ENCODE results near the gene IGFL4.

IGFL4 gene

DNA sequence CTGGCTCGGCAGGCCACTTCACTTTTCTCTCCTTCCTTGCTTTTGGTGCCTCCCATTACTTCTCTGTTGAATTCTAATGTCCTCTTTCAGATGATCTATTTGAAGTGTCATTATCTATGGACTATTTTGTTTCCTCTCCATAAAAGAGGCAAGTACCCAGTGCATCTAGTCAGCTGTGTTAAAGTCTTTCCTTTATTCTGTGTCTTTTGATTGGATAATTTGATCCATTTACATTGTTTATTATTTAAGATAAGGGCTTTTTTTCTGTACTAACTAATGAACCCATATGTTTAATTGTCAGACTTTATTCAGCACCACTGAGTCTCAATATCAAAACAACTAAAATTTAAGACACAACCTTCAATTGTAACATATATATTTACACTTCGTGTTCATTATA is 47.3 kb upstream of the IGFL4 start:
- Histone ChIP-seq H3K4me3 (ENCODE audit: low read length) (no peak overlapping the region), H2AFZ (ENCODE audit: low read length) (no peak overlapping the region), H3K4me2 (ENCODE audit: low read depth, low read length) (no peak overlapping the region), H3K9me2 (replicated peaks; ENCODE audit: insufficient read depth, low read length) (no peaks in the 10 kb centered on the region), H3K4me1 (ENCODE audit: low read length) (no peaks in the 10 kb centered on the region), H3K9me3 (replicated peaks; ENCODE audit: insufficient read depth, low read length) (no peaks in the 10 kb centered on the region), H3K27me3 (replicated peaks; ENCODE audit: insufficient read depth, low read length) (peaks cover 70% of the 10 kb centered on the region), H3F3A (ENCODE audit: insufficient read depth, low read length) (no peaks in the 10 kb centered on the region), H3K27ac (ENCODE audit: low read length) (no peak overlapping the region), H3K9ac (ENCODE audit: low read length) (no peak overlapping the region), H3K79me2 (ENCODE audit: low read length) (no peaks in the 10 kb centered on the region), H3K36me3 (replicated peaks; ENCODE audit: insufficient read depth, low read length) (no peaks in the 10 kb centered on the region), H4K20me1 (ENCODE audit: insufficient read depth, low read length) (no peaks in the 10 kb centered on the region)
- no peak for DNase-seq
- TF ChIP-seq, protein P1, sequence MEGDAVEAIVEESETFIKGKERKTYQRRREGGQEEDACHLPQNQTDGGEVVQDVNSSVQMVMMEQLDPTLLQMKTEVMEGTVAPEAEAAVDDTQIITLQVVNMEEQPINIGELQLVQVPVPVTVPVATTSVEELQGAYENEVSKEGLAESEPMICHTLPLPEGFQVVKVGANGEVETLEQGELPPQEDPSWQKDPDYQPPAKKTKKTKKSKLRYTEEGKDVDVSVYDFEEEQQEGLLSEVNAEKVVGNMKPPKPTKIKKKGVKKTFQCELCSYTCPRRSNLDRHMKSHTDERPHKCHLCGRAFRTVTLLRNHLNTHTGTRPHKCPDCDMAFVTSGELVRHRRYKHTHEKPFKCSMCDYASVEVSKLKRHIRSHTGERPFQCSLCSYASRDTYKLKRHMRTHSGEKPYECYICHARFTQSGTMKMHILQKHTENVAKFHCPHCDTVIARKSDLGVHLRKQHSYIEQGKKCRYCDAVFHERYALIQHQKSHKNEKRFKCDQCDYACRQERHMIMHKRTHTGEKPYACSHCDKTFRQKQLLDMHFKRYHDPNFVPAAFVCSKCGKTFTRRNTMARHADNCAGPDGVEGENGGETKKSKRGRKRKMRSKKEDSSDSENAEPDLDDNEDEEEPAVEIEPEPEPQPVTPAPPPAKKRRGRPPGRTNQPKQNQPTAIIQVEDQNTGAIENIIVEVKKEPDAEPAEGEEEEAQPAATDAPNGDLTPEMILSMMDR (IDR thresholded peaks at IDR 0.05; ENCODE audit: low read length), result no peak
- TF ChIP-seq EZH2phosphoT487 (IDR thresholded peaks at IDR 0.05; ENCODE audit: low read length) (no peak), EZH2 (optimal IDR thresholded peaks at IDR 0.05; ENCODE audit: low read depth, low read length) (no peak)

DNA sequence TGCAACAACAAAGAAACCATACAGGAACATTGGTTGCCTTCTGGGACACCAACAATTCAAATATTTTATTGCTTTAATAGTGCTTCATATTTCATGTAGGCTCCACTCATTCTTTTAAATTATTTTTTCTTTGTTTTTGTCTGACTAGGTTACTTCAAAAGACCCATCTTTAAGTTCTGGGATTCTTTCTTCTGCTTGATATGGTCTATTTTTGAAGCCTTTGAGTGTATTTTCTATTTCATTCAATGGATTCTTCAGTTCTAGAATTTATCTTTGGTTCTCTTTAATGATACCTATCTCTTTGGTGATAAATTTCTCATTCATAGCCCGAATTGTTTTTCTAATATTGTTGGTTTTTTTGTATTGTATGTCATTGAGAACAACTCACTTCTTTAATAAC is 45.1 kb upstream of the IGFL4 start:
- TF ChIP-seq EZH2 (optimal IDR thresholded peaks at IDR 0.05; ENCODE audit: low read depth, low read length), result no peak
- TF ChIP-seq EZH2phosphoT487 (IDR thresholded peaks at IDR 0.05; ENCODE audit: low read length), result no peak
- TF ChIP-seq, protein P1 (IDR thresholded peaks at IDR 0.05; ENCODE audit: low read length), result no peak

DNA sequence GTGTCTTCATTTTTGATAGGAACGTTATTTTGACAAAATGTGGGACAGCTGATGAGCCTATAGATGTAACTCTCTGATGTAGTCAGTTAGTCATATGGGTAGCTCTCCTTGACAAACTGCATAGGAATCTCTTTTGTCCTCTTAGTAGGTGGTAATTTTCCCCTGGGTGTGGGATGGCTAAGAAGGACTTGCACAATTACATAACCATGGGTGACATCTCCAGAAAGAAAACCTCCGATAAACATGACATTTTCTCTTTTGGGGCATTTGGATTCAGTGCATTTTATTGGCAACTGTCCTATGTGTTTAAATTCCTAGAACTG is 41.9 kb upstream of the IGFL4 start:
- no peak overlapping the region for H2AFZ ChIP-seq (ENCODE audit: low read length)
- DNase-seq, result no peak
- H3K79me2 ChIP-seq (ENCODE audit: low read length), result no peaks in the 10 kb centered on the region
- no peak overlapping the region for H3K27ac ChIP-seq (ENCODE audit: low read length)
- no peak overlapping the region for H3K9ac ChIP-seq (ENCODE audit: low read length)
- no peaks in the 10 kb centered on the region for H4K20me1 ChIP-seq (ENCODE audit: insufficient read depth, low read length)
- H3K4me1 ChIP-seq (ENCODE audit: low read length), result peaks cover 5% of the 10 kb centered on the region; the same call in 1 of the 2 replicates
- H3F3A ChIP-seq (ENCODE audit: insufficient read depth, low read length), result no peaks in the 10 kb centered on the region
- H3K9me3 ChIP-seq (replicated peaks; ENCODE audit: insufficient read depth, low read length), result no peaks in the 10 kb centered on the region
- TF ChIP-seq EZH2phosphoT487 (IDR thresholded peaks at IDR 0.05; ENCODE audit: low read length), result no peak
- no peak for TF ChIP-seq EZH2 (optimal IDR thresholded peaks at IDR 0.05; ENCODE audit: low read depth, low read length)
- TF ChIP-seq, protein P1 (IDR thresholded peaks at IDR 0.05; ENCODE audit: low read length), result no peak
- no peak overlapping the region for H3K4me2 ChIP-seq (ENCODE audit: low read depth, low read length)
- peaks cover 60% of the 10 kb centered on the region for H3K27me3 ChIP-seq (replicated peaks; ENCODE audit: insufficient read depth, low read length)
- H3K36me3 ChIP-seq (replicated peaks; ENCODE audit: insufficient read depth, low read length), result no peaks in the 10 kb centered on the region
- no peak overlapping the region for H3K4me3 ChIP-seq (ENCODE audit: low read length)
- no peaks in the 10 kb centered on the region for H3K9me2 ChIP-seq (replicated peaks; ENCODE audit: insufficient read depth, low read length)

More for the DNA sequence above, 45.1 kb upstream of the IGFL4 start:
- Histone ChIP-seq H3K9me2 (replicated peaks; ENCODE audit: insufficient read depth, low read length) (no peaks in the 10 kb centered on the region), H3K79me2 (ENCODE audit: low read length) (no peaks in the 10 kb centered on the region), H3K9me3 (replicated peaks; ENCODE audit: insufficient read depth, low read length) (no peaks in the 10 kb centered on the region), H3K9ac (ENCODE audit: low read length) (no peak overlapping the region), H4K20me1 (ENCODE audit: insufficient read depth, low read length) (no peaks in the 10 kb centered on the region), H3K4me2 (ENCODE audit: low read depth, low read length) (no peak overlapping the region), H3K4me3 (ENCODE audit: low read length) (no peak overlapping the region), H3K4me1 (ENCODE audit: low read length) (peaks cover 5% of the 10 kb centered on the region; the same call in 1 of the 2 replicates), H3F3A (ENCODE audit: insufficient read depth, low read length) (no peaks in the 10 kb centered on the region), H3K36me3 (replicated peaks; ENCODE audit: insufficient read depth, low read length) (no peaks in the 10 kb centered on the region), H3K27me3 (replicated peaks; ENCODE audit: insufficient read depth, low read length) (peaks cover 73% of the 10 kb centered on the region), H3K27ac (ENCODE audit: low read length) (no peak overlapping the region), H2AFZ (ENCODE audit: low read length) (no peak overlapping the region)
- DNase-seq, result no peak

Data from MM.1S (cell line).